Trophoblast cell (in vitro differentiated cells and primary cell): ENCODE data around the gene BSX.

Experiments
- DNase-seq, 2 donors: peaks; one replicate each; pipeline ENCODE4 v3.0.0-alpha.2; 2016
- H2AFZ ChIP-seq: 2 replicates; pipeline ENCODE4 v1.6.1; 2013; ENCODE audit warnings: low read length, moderate library complexity, mild to moderate bottlenecking; ENCODE audit not compliant: insufficient read depth, poor library complexity
- H2AK5ac ChIP-seq: 2 replicates; pipeline ENCODE4 v1.6.1; 2013; ENCODE audit warnings: mild to moderate bottlenecking, low read length
- H2BK120ac ChIP-seq: 2 replicates; pipeline ENCODE4 v1.6.1; 2013; ENCODE audit warnings: low read length, mild to moderate bottlenecking, moderate library complexity; ENCODE audit not compliant: insufficient read depth, poor library complexity
- H2BK12ac ChIP-seq: 2 replicates; pipeline ENCODE4 v1.6.1; 2013; ENCODE audit warnings: mild to moderate bottlenecking, low read length, moderate library complexity
- H2BK5ac ChIP-seq: 2 replicates; pipeline ENCODE4 v1.6.1; 2013; ENCODE audit warnings: low read length, low read depth, moderate library complexity, mild to moderate bottlenecking; ENCODE audit not compliant: poor library complexity
- H3K14ac ChIP-seq: 2 replicates; pipeline ENCODE4 v1.6.1; 2013; ENCODE audit warnings: mild to moderate bottlenecking, low read length
- H3K18ac ChIP-seq: 2 replicates; pipeline ENCODE4 v1.6.1; 2013; ENCODE audit warnings: mild to moderate bottlenecking, low read length
- H3K23ac ChIP-seq: 2 replicates; pipeline ENCODE4 v1.6.1; 2013; ENCODE audit warnings: low read length
- H3K27ac ChIP-seq: 2 replicates; pipeline ENCODE4 v1.5.1; 2013; ENCODE audit warnings: low read depth, mild to moderate bottlenecking, inconsistent platforms, low read length, moderate library complexity
- H3K27me3 ChIP-seq: 2 replicates; pipeline ENCODE4 v1.6.1; 2013; ENCODE audit warnings: inconsistent platforms, mild to moderate bottlenecking, low read length, moderate library complexity; ENCODE audit not compliant: insufficient read depth
- H3K36me3 ChIP-seq, 2 experiments: 1 replicate in 1 of 2; 2 replicates in 1 of 2; pipeline ENCODE4 v1.6.1; 2013; ENCODE audit warnings: low read length in 2 of 2, mild to moderate bottlenecking in 2 of 2, moderate library complexity in 1 of 2; ENCODE audit not compliant: insufficient read depth in 2 of 2, control insufficient read depth in 1 of 2
- H3K4ac ChIP-seq: 2 replicates; pipeline ENCODE4 v1.6.1; 2013; ENCODE audit warnings: low read depth, mild to moderate bottlenecking, low read length, moderate library complexity
- H3K4me1 ChIP-seq, 2 experiments: 1 replicate in 1 of 2; 2 replicates in 1 of 2; pipeline ENCODE4 v1.6.1; 2013; ENCODE audit warnings: low read length in 2 of 2, mild to moderate bottlenecking in 2 of 2, moderate library complexity in 1 of 2; ENCODE audit not compliant: insufficient read depth in 2 of 2, control insufficient read depth in 1 of 2
- H3K4me2 ChIP-seq: 2 replicates; pipeline ENCODE4 v1.6.1; 2013; ENCODE audit warnings: inconsistent platforms, mild to moderate bottlenecking, low read length, moderate library complexity
- H3K4me3 ChIP-seq: 2 replicates; pipeline ENCODE4 v1.5.1; 2013; ENCODE audit warnings: mild to moderate bottlenecking, low read depth, low read length, inconsistent platforms
- H3K79me1 ChIP-seq: one replicate; pipeline ENCODE4 v1.6.1; 2013; ENCODE audit warnings: low read length
- H3K79me2 ChIP-seq: 2 replicates; pipeline ENCODE4 v1.6.1; 2013; ENCODE audit warnings: low read length, mild to moderate bottlenecking; ENCODE audit not compliant: control insufficient read depth, insufficient read depth, poor library complexity
- H3K9ac ChIP-seq: 2 replicates; pipeline ENCODE4 v1.6.1; 2013; ENCODE audit warnings: mild to moderate bottlenecking, low read length
- H3K9me3 ChIP-seq: 2 replicates; pipeline ENCODE4 v1.6.1; 2013; ENCODE audit warnings: low read depth, mild to moderate bottlenecking, control low read depth, inconsistent platforms, low read length; ENCODE audit not compliant: insufficient read depth
- H4K12ac ChIP-seq: 2 replicates; pipeline ENCODE4 v1.6.1; 2013; ENCODE audit warnings: low read depth, mild to moderate bottlenecking, low read length, moderate library complexity
- H4K8ac ChIP-seq: 2 replicates; pipeline ENCODE4 v1.6.1; 2013; ENCODE audit warnings: low read depth, mild to moderate bottlenecking, low read length, moderate library complexity
- H4K91ac ChIP-seq: one replicate; pipeline ENCODE4 v1.6.1; 2013; ENCODE audit warnings: low read depth, mild to moderate bottlenecking, low read length, moderate library complexity
- WGBS: extraction: QIAGEN DNeasy Blood & Tissue Kit; methylation state at CpG from one replicate; pipeline ENCODE4 v1.1.7; 2013; ENCODE audit warnings: missing lambda C conversion rate; ENCODE audit not compliant: insufficient read length, insufficient coverage; ENCODE audit errors: extremely low coverage; 5-methylcytosine and 5-hydroxymethylcytosine counted together

The BSX gene

DNA sequence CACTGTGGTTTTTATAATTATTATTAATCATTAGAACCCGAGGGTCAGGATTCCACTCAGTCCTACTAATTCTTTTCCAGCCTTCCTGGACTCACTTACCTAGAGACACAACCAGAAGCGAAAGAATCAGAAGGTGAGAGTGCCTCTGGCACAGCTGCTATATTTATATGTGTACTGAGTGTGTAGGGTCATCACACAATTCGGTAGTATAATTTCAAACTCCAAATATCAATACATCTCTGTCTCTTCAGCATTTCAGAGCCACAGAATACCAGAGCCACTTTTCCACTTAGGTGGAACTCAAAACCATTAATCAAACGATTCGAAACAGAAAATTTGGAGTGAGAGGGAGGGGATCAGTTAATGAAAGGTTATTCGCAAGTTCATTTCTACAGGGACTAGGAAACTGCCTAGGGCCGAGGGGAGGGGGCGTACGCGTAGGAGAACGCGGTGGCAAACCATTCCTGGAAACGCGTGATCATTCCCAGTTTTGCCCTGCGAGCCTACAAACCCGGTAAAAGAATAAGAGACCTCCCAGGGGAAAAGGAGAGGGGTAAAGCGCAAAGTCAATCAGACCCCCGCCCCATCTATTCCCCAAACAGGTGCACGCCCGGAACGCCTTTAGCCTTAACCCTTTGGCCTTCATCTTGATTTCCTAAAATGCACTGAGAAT, 5.4 kb downstream of the BSX start:
- Histone ChIP-seq H3K9me3 (peaks cover 6% of the 10 kb centered on the region), H4K12ac (no peak overlapping the region), H4K91ac (no peak overlapping the region), H3K18ac (no peak overlapping the region), H4K8ac (no peak overlapping the region), H2BK120ac (no peak overlapping the region), H2BK12ac (no peak overlapping the region), H3K79me2 (no peaks in the 10 kb centered on the region), H2AK5ac (no peak overlapping the region), H3K23ac (no peak overlapping the region), H3K4ac (no peak overlapping the region), H3K4me1 (peaks cover 3 to 11% of the 10 kb centered on the region in 2 experiments), H3K27ac (no peak overlapping the region), H2AFZ (no peak overlapping the region), H3K36me3 (no peaks in the 10 kb centered on the region), H3K27me3 (peaks cover 63% of the 10 kb centered on the region), H3K4me3 (no peak overlapping the region), H3K9ac (no peak overlapping the region), H3K79me1 (no peaks in the 10 kb centered on the region), H3K4me2 (peak overlapping the region; percentile 25), H3K14ac (no peak overlapping the region), H2BK5ac (no peak overlapping the region)
- no CpG with 5 or more reads among the region's 21 CpGs for WGBS
- no peak for DNase-seq

DNA sequence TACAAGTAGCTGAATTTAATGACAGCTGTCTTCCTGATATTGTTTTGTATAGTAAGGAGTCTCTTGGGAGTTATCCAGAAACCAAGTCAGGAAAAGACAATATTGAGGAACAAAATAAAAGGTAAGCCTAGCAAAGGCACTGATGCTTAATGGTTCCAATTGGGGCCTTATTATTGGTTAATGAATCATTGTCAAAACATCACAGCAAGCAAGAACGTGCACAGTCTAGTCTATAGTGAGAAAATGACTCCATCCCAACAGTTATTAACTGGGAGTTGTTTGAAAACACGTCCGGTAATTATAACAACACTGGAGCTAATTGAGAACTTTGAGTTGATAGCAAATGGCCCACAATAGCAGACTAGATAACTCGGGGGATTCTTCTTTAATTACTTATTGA, 17.7 kb downstream of the BSX start:
- Histone ChIP-seq H4K91ac (no peak overlapping the region), H3K18ac (no peak overlapping the region), H2AFZ (no peak overlapping the region), H3K79me1 (no peaks in the 10 kb centered on the region), H2BK5ac (no peak overlapping the region), H2BK120ac (no peak overlapping the region), H3K14ac (no peak overlapping the region), H3K9ac (no peak overlapping the region), H4K8ac (no peak overlapping the region), H3K27ac (no peak overlapping the region), H3K27me3 (no peaks in the 10 kb centered on the region), H3K23ac (no peak overlapping the region), H3K4me3 (no peak overlapping the region), H3K36me3 (no peaks in the 10 kb centered on the region), H4K12ac (no peak overlapping the region), H3K4me2 (no peak overlapping the region), H2AK5ac (no peak overlapping the region), H3K4me1 (no peaks in the 10 kb centered on the region), H3K9me3 (no peaks in the 10 kb centered on the region), H3K79me2 (no peaks in the 10 kb centered on the region), H2BK12ac (no peak overlapping the region), H3K4ac (no peak overlapping the region)
- DNase-seq = no peak
- no CpG with 5 or more reads among the region's 4 CpGs for WGBS

DNA sequence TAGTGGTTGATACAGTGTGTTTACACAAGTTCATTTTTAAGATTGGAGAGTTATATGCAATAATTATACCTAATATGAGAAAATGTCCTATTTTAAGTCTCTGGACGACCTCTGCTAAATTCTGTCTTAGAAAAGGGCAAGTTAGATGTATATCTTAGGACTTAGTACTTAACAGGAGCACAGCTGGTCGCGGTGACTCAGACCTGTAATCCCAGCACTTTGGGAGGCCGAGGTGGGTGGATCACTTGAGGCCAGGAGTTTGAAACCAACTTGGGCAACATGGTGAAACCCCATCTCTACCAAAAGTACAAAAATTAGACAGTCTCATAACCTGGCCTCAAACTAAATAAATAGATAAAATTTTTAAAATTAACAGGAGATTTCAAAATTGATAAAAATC, 27.2 kb downstream of the BSX start:
- no peak overlapping the region for H2BK5ac ChIP-seq
- H4K12ac ChIP-seq = no peak overlapping the region
- H3K23ac ChIP-seq = no peak overlapping the region
- H2AK5ac ChIP-seq = no peak overlapping the region
- H3K79me1 ChIP-seq = no peaks in the 10 kb centered on the region
- H3K14ac ChIP-seq = no peak overlapping the region
- H3K4me1 ChIP-seq = no peaks in the 10 kb centered on the region
- H3K27me3 ChIP-seq = no peaks in the 10 kb centered on the region
- no peak overlapping the region for H3K4ac ChIP-seq
- no peak overlapping the region for H2BK12ac ChIP-seq
- no peak overlapping the region for H3K9ac ChIP-seq
- no peaks in the 10 kb centered on the region for H3K79me2 ChIP-seq
- peak in 1 of 2 donors; percentile 19 for DNase-seq
- H3K4me3 ChIP-seq = no peak overlapping the region
- H2BK120ac ChIP-seq = no peak overlapping the region
- no peak overlapping the region for H3K4me2 ChIP-seq
- H3K27ac ChIP-seq = no peak overlapping the region
- no peaks in the 10 kb centered on the region for H3K36me3 ChIP-seq
- H3K9me3 ChIP-seq = no peaks in the 10 kb centered on the region
- no CpG with 5 or more reads among the region's 4 CpGs for WGBS
- H2AFZ ChIP-seq = no peak overlapping the region
- no peak overlapping the region for H3K18ac ChIP-seq
- no peak overlapping the region for H4K8ac ChIP-seq
- no peak overlapping the region for H4K91ac ChIP-seq

DNA sequence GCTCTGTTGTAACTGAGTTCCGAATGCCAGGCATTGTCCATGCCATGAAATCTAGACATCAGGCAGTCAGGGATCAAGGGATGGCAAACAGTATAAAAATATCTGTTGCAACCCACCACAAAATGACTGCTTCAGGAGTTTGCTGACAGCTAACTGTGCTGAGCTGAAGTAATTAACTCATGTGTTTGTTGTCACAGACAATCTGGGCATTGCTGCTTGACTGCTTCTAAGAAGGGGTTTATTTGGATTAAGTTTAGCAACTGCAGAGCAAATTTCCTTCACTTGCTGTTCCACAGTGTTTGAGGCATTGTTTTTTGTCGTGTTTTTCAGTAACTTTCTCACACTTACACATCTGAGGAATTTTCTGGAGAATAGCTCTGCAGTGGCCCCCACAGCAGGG, 30.4 kb downstream of the BSX start:
- H3K79me1 ChIP-seq = no peaks in the 10 kb centered on the region
- H3K9ac ChIP-seq = no peak overlapping the region
- H3K4me1 ChIP-seq = no peaks in the 10 kb centered on the region
- H4K12ac ChIP-seq = no peak overlapping the region
- H4K8ac ChIP-seq = no peak overlapping the region
- no peak overlapping the region for H2BK12ac ChIP-seq
- no peak overlapping the region for H3K23ac ChIP-seq
- DNase-seq = no peak
- no peak overlapping the region for H3K14ac ChIP-seq
- H3K27me3 ChIP-seq = no peaks in the 10 kb centered on the region
- no peak overlapping the region for H2AK5ac ChIP-seq
- H3K4ac ChIP-seq = no peak overlapping the region
- WGBS = no CpG with 5 or more reads among the region's 2 CpGs
- no peak overlapping the region for H3K4me2 ChIP-seq
- no peak overlapping the region for H3K18ac ChIP-seq
- H2AFZ ChIP-seq = no peak overlapping the region
- H3K4me3 ChIP-seq = no peak overlapping the region
- H4K91ac ChIP-seq = no peak overlapping the region
- H2BK5ac ChIP-seq = no peak overlapping the region
- no peak overlapping the region for H3K27ac ChIP-seq
- no peaks in the 10 kb centered on the region for H3K9me3 ChIP-seq
- H3K36me3 ChIP-seq = peaks cover 0 to 2% of the 10 kb centered on the region in 2 experiments
- no peaks in the 10 kb centered on the region for H3K79me2 ChIP-seq
- H2BK120ac ChIP-seq = no peak overlapping the region
